IMR-90 (cell line): Measurements from ENCODE around the gene MYO9B. TPM values are rescaled to one million over a fixed set of nuclear protein-coding genes. Genes with fewer than 3 reads are reported as not detected.
A peak's percentile ranks its signal among the peaks of the same experiment; 100 is the strongest.

Experiments
- ATAC-seq: fragments of 200-7000 bp; cut with Tn5 transposase; 2 replicates; pipeline ENCODE4 v1.9.1; 2020; ENCODE audit warnings: low read depth, mild to moderate bottlenecking, moderate library complexity
- BruUV-seq: library from RNA; stranded (reverse); fragments of 400-500 nt; replicated peaks from 2 replicates; lab custom pipeline; 2021; lab: Mats Ljungman, UMichigan
- CTCF ChIA-PET: fragments of 300-600 bp; formaldehyde crosslinking; extraction: SDS; loops from one replicate; lab custom pipeline; 2021; ENCODE audit warnings: antibody characterized with exemption; lab: Yijun Ruan, JAX
- POLR2A ChIA-PET: fragments of 300-600 bp; sonication (Branson Sonifier 250); formaldehyde crosslinking; loops from one replicate; lab custom pipeline; 2022; ENCODE audit warnings: antibody characterized with exemption; ENCODE audit not compliant: unreplicated experiment; lab: Charles Lee
- DNase-seq: peaks from one replicate; pipeline ENCODE4 v3.0.0; 2013
- H2AFZ ChIP-seq: replicated peaks from 2 replicates; pipeline ENCODE3; 2013; ENCODE audit warnings: low read length, mild to moderate bottlenecking; ENCODE audit not compliant: poor library complexity
- H2AK5ac ChIP-seq: 2 replicates; pipeline ENCODE4 v1.6.1; 2013; ENCODE audit warnings: low read depth, low read length, inconsistent platforms
- H2AK9ac ChIP-seq: replicated peaks from 2 replicates; pipeline ENCODE3; 2013; ENCODE audit warnings: mild to moderate bottlenecking, low read depth, low read length, moderate library complexity; ENCODE audit not compliant: poor library complexity
- H2BK120ac ChIP-seq: 2 replicates; pipeline ENCODE4 v1.6.1; 2013; ENCODE audit warnings: low read depth, low read length, inconsistent platforms
- H2BK15ac ChIP-seq: 3 replicates; pipeline ENCODE4 v1.6.1; 2013; ENCODE audit warnings: low read depth, low read length, inconsistent platforms
- H2BK20ac ChIP-seq: 2 replicates; pipeline ENCODE4 v1.6.1; 2013; ENCODE audit warnings: low read depth, mild to moderate bottlenecking, inconsistent platforms, low read length, moderate library complexity
- H2BK5ac ChIP-seq: 2 replicates; pipeline ENCODE4 v1.6.1; 2013; ENCODE audit warnings: mild to moderate bottlenecking, low read depth, low read length, inconsistent platforms; ENCODE audit not compliant: poor library complexity, severe bottlenecking
- H3K14ac ChIP-seq: replicated peaks from 2 replicates; pipeline ENCODE4 v1.6.1; 2013; ENCODE audit warnings: low read depth, low read length, inconsistent platforms
- H3K18ac ChIP-seq: 2 replicates; pipeline ENCODE4 v1.6.1; 2013; ENCODE audit warnings: low read depth, low read length, control low read depth
- H3K23ac ChIP-seq: 2 replicates; pipeline ENCODE4 v1.6.1; 2013; ENCODE audit warnings: low read depth, low read length, inconsistent platforms
- H3K27ac ChIP-seq: 2 replicates; pipeline ENCODE4 v1.5.1; 2013; ENCODE audit warnings: mild to moderate bottlenecking, control low read depth, low read length; ENCODE audit not compliant: insufficient read depth
- H3K27me3 ChIP-seq: 2 replicates; pipeline ENCODE4 v1.6.1; 2013; ENCODE audit warnings: low read length; ENCODE audit not compliant: control insufficient read depth, insufficient read depth
- H3K36me3 ChIP-seq: 2 replicates; pipeline ENCODE4 v1.6.1; 2013; ENCODE audit warnings: low read length, mixed read lengths; ENCODE audit not compliant: control insufficient read depth, insufficient read depth
- H3K4ac ChIP-seq: 2 replicates; pipeline ENCODE4 v1.6.1; 2013; ENCODE audit warnings: low read depth, low read length, inconsistent platforms
- H3K4me1 ChIP-seq: 2 replicates; pipeline ENCODE4 v1.6.1; 2013; ENCODE audit warnings: low read length, mixed read lengths; ENCODE audit not compliant: control insufficient read depth, insufficient read depth
- H3K4me2 ChIP-seq: 2 replicates; pipeline ENCODE4 v1.6.1; 2013; ENCODE audit warnings: low read depth, mild to moderate bottlenecking, control low read depth, low read length, moderate library complexity
- H3K4me3 ChIP-seq: 2 replicates; pipeline ENCODE4 v1.5.1; 2013; ENCODE audit warnings: low read depth, mild to moderate bottlenecking, control low read depth, low read length, moderate library complexity; ENCODE audit not compliant: insufficient read depth
- H3K56ac ChIP-seq: 2 replicates; pipeline ENCODE4 v1.6.1; 2013; ENCODE audit warnings: low read length, inconsistent platforms; ENCODE audit not compliant: insufficient read depth; ENCODE audit errors: extremely low read depth
- H3K79me1 ChIP-seq, 2 experiments: 2 replicates each; pipeline ENCODE4 v1.6.1; 2013; ENCODE audit warnings: low read length in 2 of 2, inconsistent platforms in 1 of 2, low read depth in 1 of 2
- H3K9ac ChIP-seq: 2 replicates; pipeline ENCODE4 v1.6.1; 2013; ENCODE audit warnings: low read depth, low read length, control low read depth
- H3K9me1 ChIP-seq: 2 replicates; pipeline ENCODE4 v1.6.1; 2013; ENCODE audit warnings: low read length, inconsistent platforms; ENCODE audit not compliant: insufficient read depth
- H3K9me3 ChIP-seq: 2 replicates; pipeline ENCODE4 v1.6.1; 2013; ENCODE audit warnings: low read length; ENCODE audit not compliant: control insufficient read depth, insufficient read depth
- H4K20me1 ChIP-seq: 2 replicates; pipeline ENCODE4 v1.6.1; 2013; ENCODE audit warnings: low read length, inconsistent platforms; ENCODE audit not compliant: insufficient read depth
- H4K5ac ChIP-seq: 2 replicates; pipeline ENCODE4 v1.6.1; 2013; ENCODE audit warnings: mild to moderate bottlenecking, low read depth, low read length, control low read depth
- H4K8ac ChIP-seq, 2 experiments: 2 replicates each; pipeline ENCODE4 v1.6.1; 2013; ENCODE audit warnings: low read depth in 2 of 2, low read length in 2 of 2, control low read depth in 1 of 2, inconsistent platforms in 1 of 2
- H4K91ac ChIP-seq: 2 replicates; pipeline ENCODE4 v1.6.1; 2013; ENCODE audit warnings: low read depth, low read length, inconsistent platforms; ENCODE audit not compliant: insufficient read depth
- BHLHE40 ChIP-seq: fragments of 150-350 bp; IDR thresholded peaks from 2 replicates; pipeline ENCODE4 v1.6.1; 2016; ENCODE audit warnings: mild to moderate bottlenecking, low read depth, low read length
- CEBPB ChIP-seq: IDR thresholded peaks from 2 replicates; pipeline ENCODE4 v1.6.1; 2012; ENCODE audit warnings: low read depth, low read length, improper control_type of control experiment
- NFE2L2 ChIP-seq: fragments of 150-350 bp; IDR thresholded peaks from 2 replicates; pipeline ENCODE4 v1.6.1; 2016; ENCODE audit warnings: low read depth, mild to moderate bottlenecking, low read length
- WGBS, 2 experiments: methylation state at CpG; one replicate each; pipeline versions ENCODE4 v1.1.5 to v1.1.7; 2013; ENCODE audit warnings: missing lambda C conversion rate in 2 of 2; ENCODE audit not compliant: insufficient read length in 1 of 2; ENCODE audit errors: extremely low coverage in 2 of 2; 5-methylcytosine and 5-hydroxymethylcytosine counted together
- dilution Hi-C: fragments of 300-500 bp; cut with HindIII; formaldehyde crosslinking; loops from one replicate; pipeline ENCODE4 v1.14.3; 2018; ENCODE audit warnings: low sequenced_read_pairs; ENCODE audit not compliant: unreplicated experiment
- in situ Hi-C: fragments of 300-500 bp; cut with MboI; formaldehyde crosslinking; loops from 3 replicates; pipeline ENCODE4 v1.14.3; 2019; ENCODE audit warnings: low sequenced_read_pairs, inconsistent platforms, mixed read lengths
- intact Hi-C: fragments of 100-400 bp; cut with micrococcal nuclease; formaldehyde crosslinking; loops from 2 replicates; pipeline ENCODE4 v1.10.0; 2022
- polyA plus RNA-seq, 3 experiments: library from polyadenylated mRNA; depleted of rRNA; stranded (reverse); fragments of >200 nt; gene quantifications; 2 replicates each; pipeline ENCODE4 v1.2.3, GENCODE V29; 2012; ENCODE audit warnings: low replicate concordance in 1 of 3
- total RNA-seq: library from RNA; depleted of rRNA; stranded (reverse); fragments of >200 nt; gene quantifications from 2 replicates; pipeline ENCODE4 v1.2.3, GENCODE V29; 2012

Gene MYO9B
- total and polyA plus RNA-seq, 2 of the 4 experiments (the other 2 are of a cell fraction): 61.8 to 77.8 TPM

DNA sequence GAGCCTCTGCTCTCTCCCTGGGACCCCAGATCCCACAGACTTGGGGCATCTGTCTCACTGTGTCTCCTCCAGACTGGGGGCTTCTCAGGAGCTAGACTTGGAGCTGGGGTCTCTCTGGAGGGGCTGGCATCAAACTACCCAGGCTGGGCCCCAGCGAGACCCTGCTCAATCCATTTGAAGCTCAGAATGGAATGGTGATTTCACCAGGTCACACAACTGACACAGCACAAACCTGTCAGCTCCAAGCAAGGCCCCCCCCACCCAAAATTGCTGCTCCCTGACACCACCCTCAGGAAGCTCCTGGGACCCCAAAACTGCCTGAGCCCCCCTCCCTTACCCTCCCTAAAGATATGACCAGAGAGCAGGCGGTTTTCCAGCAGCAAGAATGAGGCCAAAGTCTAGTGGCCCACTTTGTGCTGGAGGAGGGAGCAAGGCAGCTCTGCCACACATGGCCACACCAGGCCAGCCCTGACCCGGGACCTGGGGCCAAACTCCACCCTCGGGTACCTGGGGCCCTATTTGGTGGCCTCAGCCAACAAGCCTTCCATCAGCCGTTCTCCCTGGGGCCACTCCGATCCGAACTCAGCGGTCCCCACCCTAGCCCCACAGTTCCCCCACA lies 167.7 kb downstream of the MYO9B start:
- H3K23ac ChIP-seq: peak overlapping the region; percentile 97
- peaks cover 10% of the 10 kb centered on the region for H3K4me1 ChIP-seq
- peaks cover 22 to 51% of the 10 kb centered on the region in 2 experiments for H3K79me1 ChIP-seq
- H4K5ac ChIP-seq: peak overlapping the region; percentile 13; the same call in 1 of the 2 replicates
- dilution Hi-C loops: no loop called here
- peak overlapping the region; percentile 78 for H3K4me2 ChIP-seq
- H3K4me3 ChIP-seq: peak overlapping the region; percentile 90
- ATAC-seq (no peak), DNase-seq (no peak)
- no peaks in the 10 kb centered on the region for H3K9me3 ChIP-seq
- CTCF ChIA-PET: no interaction called here
- H3K9ac ChIP-seq: peak overlapping the region; percentile 74
- H2AK5ac ChIP-seq: peak overlapping the region; percentile 93
- H2BK15ac ChIP-seq: no peak overlapping the region
- no peak overlapping the region for H3K18ac ChIP-seq
- H4K20me1 ChIP-seq: peaks cover 28% of the 10 kb centered on the region
- no TSS peak for BruUV-seq
- H3K4ac ChIP-seq: peak overlapping the region; percentile 95
- WGBS, 2 experiments: 48% methylated on average over 8 of the region's 8 CpGs; no CpG with 5 or more reads in 1 of the 2 experiments
- H3K9me1 ChIP-seq: 0 out of 2 replicates have a peak, but pooled peaks cover 3% of the 10 kb centered on the region
- peak overlapping the region; percentile 91 for H3K14ac ChIP-seq
- no peak overlapping the region for H3K56ac ChIP-seq
- in situ Hi-C loops: no loop called here
- intact Hi-C loops: no loop called here
- H4K8ac ChIP-seq: peak overlapping the region; percentile 64 to 89
- TF ChIP-seq NFE2L2: no peak
- TF ChIP-seq BHLHE40: no peak
- TF ChIP-seq CEBPB: no peak
- peak overlapping the region; percentile 83 for H4K91ac ChIP-seq
- H2AK9ac ChIP-seq: peak overlapping the region; percentile 98
- H3K36me3 ChIP-seq: peaks cover 12% of the 10 kb centered on the region; the same call in 1 of the 2 replicates
- H2BK20ac ChIP-seq: no peak overlapping the region
- H3K27ac ChIP-seq: peak overlapping the region; percentile 69; the same call in 1 of the 2 replicates
- H2BK120ac ChIP-seq: no peak overlapping the region
- peak overlapping the region; percentile 6 for H2BK5ac ChIP-seq
- peak overlapping the region; percentile 93 for H2AFZ ChIP-seq
- POLR2A ChIA-PET: no interaction called here
- no peaks in the 10 kb centered on the region for H3K27me3 ChIP-seq
